D721Med (cell line): ENCODE results near the gene C2orf76.

Experiments used
- DNase-seq: peaks from one replicate; pipeline ENCODE4 v3.0.0; 2011; ENCODE audit warnings: low spot score; ENCODE audit not compliant: insufficient read length
- FAIRE-seq: peaks from 2 replicates; lab custom pipeline; 2011; peaks lifted over from hg19 to GRCh38; lab: Jason Lieb, UNC
- CTCF ChIP-seq: IDR thresholded peaks from 2 replicates; pipeline ENCODE4 v1.5.1; 2012; ENCODE audit warnings: mild to moderate bottlenecking, control low read depth; ENCODE audit not compliant: insufficient read depth; ENCODE audit errors: missing control alignments

The C2orf76 gene

GRCh38 chr2:119261493-119262225, 105.0 kb downstream of the C2orf76 start:
- no peak for DNase-seq
- TF ChIP-seq CTCF, result no peak
- FAIRE-seq, result no peak

GRCh38 chr2:119260646-119261492, 105.8 kb downstream of the C2orf76 start:
- TF ChIP-seq CTCF, result no peak
- FAIRE-seq (no peak), DNase-seq (no peak)

DNA sequence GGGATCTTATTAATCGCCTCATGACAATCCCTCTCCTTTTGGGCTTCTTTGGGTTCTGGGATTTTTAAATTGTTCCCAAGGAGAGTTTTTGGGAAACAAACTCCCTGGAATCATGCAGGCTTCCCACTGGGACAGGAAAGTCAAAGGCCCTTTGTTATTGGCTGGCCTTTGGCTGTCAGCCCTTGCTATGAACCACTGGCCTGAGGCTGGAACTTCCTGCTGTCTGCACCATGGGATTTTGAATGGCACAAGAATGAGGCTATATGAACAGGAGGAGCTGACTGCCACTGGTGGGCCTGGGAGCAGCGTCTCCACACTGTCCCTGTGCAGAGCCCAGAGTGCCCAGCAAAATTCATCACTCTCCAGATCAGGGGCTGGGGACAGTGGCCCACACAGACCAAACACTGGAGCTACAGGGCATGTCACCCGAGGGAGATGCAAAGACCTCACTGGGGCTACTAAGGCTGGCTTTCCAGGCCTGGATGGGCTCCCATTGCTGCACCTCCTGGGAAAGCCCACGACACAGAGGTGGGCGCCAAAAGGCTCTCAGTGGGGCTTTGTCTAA, 107.3 kb downstream of the C2orf76 start:
- no peak for DNase-seq
- no peak for FAIRE-seq
- TF ChIP-seq CTCF, result no peak

- TF ChIP-seq CTCF, result no peak
- DNase-seq (no peak), FAIRE-seq (no peak)
Observed at GRCh38 chr2:119257198-119257597, 109.4 kb downstream of the C2orf76 start.

GRCh38 chr2:119256582-119256921, 110.1 kb downstream of the C2orf76 start:
- TF ChIP-seq CTCF, result no peak
- FAIRE-seq (no peak), DNase-seq (no peak)

DNA sequence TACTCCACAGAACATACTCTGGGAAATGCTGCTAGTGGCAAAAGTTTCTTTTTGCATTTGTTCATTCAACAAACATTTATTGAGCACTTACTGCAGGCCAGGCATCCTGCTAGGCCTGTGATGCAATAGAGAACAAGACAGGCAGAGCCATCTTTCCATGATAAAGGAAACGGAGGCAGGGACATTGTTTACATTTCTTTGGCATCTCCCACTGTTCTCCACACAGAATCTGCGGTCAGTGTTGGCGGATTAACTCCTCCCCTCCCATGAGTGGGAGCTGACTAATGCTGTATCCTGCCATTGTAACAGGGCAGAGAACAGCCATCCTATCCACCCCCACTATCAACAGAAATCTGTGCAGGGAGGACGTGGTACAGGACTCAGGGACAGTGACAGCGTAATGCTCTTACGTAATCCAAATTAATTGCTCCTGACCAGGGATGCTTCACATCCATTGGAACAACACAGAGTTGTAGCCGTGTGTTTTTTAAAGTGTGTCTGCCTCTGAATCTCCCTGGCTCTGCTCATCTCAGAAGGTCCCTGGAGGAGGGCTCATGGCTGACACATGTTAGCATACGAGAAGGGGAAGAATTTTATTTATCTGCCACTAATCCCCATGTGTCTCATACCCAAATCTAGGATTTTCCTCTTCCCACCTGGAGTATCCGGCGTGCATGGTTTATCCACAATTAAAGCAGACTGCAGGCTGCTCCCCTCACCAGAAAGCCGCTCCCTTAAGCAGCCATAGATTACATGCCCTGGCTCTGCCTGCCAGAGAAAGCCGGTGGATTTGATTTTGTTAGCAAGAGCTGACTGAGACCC, 110.7 kb downstream of the C2orf76 start:
- DNase-seq (no peak), FAIRE-seq (peak; percentile 92)
- no peak for TF ChIP-seq CTCF
